ENCODE data around the gene RGS7. TPM values are rescaled to one million over a fixed set of nuclear protein-coding genes. Genes with fewer than 3 reads are reported as not detected.

The RGS7 gene
- total and polyA plus RNA-seq, 10 of the 15 experiments (the other 5 are each of a cell fraction or from before 2014, with no cell fraction given) = not detected

DNA sequence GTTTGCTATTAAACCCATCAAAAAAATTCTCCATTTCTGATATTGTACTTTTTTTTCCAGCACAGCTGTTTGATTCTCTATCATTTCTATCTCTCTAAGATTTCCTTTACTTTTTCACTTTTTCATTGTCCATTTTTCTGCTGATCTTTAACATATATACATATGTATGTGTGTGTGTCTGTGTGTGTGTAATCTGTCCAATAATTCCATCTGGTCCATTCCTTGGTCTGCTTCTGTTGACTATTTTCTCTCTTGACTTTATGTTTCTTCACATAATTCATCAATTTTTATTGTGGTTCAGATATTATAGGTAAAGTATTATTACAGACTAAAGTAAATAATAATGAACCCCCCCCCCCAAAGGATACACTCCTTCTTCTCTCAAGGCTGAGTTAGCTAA lies 84.2 kb downstream of the RGS7 start:
- intact Hi-C loops (cut with micrococcal nuclease; ENCODE audit: unreplicated experiment) = no loop called here
- ATAC-seq (no peak), DNase-seq (ENCODE audit: low read depth, low spot score) (no peak), FAIRE-seq (no peak)
- in situ Hi-C loops (cut with MboI) = no loop called here
- H3K36me3 ChIP-seq (ENCODE audit: control insufficient read depth in 2 of 2, insufficient read depth in 2 of 2, low read length in 1 of 2) = no peaks in the 10 kb centered on the region
- H4K20me1 ChIP-seq (ENCODE audit: control insufficient read depth, insufficient read depth) = no peaks in the 10 kb centered on the region
- no peak overlapping the region for H3K4me2 ChIP-seq (ENCODE audit: control insufficient read depth, insufficient read depth)
- H3K27ac ChIP-seq (ENCODE audit: control insufficient read depth, insufficient read depth) = no peak overlapping the region
- H3K27me3 ChIP-seq (replicated peaks in 1 of 2; ENCODE audit: control insufficient read depth in 2 of 2, insufficient read depth in 2 of 2, low read length in 1 of 2) = no peaks in the 10 kb centered on the region
- ChIA-PET POLR2A (no interaction called here), CTCF (no interaction called here), SMC1A (ENCODE audit: uncharacterized antibody, unreplicated experiment) (no interaction called here), RAD21 (ENCODE audit: unreplicated experiment) (no interaction called here)
- H3K4me3 ChIP-seq = no peak overlapping the region
- H3K9me3 ChIP-seq (replicated peaks; ENCODE audit: control insufficient read depth, insufficient read depth, low read length) = no peaks in the 10 kb centered on the region
- no TSS peak for BruUV-seq (replicated peaks)
- no peak overlapping the region for H3K9ac ChIP-seq (ENCODE audit: control insufficient read depth, insufficient read depth, low read length)
- H2AFZ ChIP-seq (ENCODE audit: control insufficient read depth, low read depth, low read length) = no peak overlapping the region
- no peaks in the 10 kb centered on the region for H3K4me1 ChIP-seq (ENCODE audit: control insufficient read depth, insufficient read depth, low read length)
- TF ChIP-seq SPI1 (IDR thresholded peaks at IDR 0.05; ENCODE audit: borderline replicate concordance, insufficient read depth, low read depth, low read length) = no peak
- TF ChIP-seq, protein P1, sequence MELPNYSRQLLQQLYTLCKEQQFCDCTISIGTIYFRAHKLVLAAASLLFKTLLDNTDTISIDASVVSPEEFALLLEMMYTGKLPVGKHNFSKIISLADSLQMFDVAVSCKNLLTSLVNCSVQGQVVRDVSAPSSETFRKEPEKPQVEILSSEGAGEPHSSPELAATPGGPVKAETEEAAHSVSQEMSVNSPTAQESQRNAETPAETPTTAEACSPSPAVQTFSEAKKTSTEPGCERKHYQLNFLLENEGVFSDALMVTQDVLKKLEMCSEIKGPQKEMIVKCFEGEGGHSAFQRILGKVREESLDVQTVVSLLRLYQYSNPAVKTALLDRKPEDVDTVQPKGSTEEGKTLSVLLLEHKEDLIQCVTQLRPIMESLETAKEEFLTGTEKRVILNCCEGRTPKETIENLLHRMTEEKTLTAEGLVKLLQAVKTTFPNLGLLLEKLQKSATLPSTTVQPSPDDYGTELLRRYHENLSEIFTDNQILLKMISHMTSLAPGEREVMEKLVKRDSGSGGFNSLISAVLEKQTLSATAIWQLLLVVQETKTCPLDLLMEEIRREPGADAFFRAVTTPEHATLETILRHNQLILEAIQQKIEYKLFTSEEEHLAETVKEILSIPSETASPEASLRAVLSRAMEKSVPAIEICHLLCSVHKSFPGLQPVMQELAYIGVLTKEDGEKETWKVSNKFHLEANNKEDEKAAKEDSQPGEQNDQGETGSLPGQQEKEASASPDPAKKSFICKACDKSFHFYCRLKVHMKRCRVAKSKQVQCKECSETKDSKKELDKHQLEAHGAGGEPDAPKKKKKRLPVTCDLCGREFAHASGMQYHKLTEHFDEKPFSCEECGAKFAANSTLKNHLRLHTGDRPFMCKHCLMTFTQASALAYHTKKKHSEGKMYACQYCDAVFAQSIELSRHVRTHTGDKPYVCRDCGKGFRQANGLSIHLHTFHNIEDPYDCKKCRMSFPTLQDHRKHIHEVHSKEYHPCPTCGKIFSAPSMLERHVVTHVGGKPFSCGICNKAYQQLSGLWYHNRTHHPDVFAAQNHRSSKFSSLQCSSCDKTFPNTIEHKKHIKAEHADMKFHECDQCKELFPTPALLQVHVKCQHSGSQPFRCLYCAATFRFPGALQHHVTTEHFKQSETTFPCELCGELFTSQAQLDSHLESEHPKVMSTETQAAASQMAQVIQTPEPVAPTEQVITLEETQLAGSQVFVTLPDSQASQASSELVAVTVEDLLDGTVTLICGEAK (IDR thresholded peaks at IDR 0.05; ENCODE audit: borderline replicate concordance) = no peak
- TF ChIP-seq MEF2B (IDR thresholded peaks at IDR 0.05; ENCODE audit: partially characterized antibody, poor library complexity, severe bottlenecking) = no peak
- TF ChIP-seq, protein P2, sequence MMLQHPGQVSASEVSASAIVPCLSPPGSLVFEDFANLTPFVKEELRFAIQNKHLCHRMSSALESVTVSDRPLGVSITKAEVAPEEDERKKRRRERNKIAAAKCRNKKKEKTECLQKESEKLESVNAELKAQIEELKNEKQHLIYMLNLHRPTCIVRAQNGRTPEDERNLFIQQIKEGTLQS (IDR thresholded peaks at IDR 0.05; ENCODE audit: borderline replicate concordance, extremely low read depth, low read depth, low read length) = no peak
- H3K79me2 ChIP-seq (ENCODE audit: control insufficient read depth, insufficient read depth, low read length) = no peaks in the 10 kb centered on the region

Data from GM12878 (cell line).